ENCODE results near the gene NRK. TPM values are rescaled to one million over a fixed set of nuclear protein-coding genes. Genes with fewer than 3 reads are reported as not detected.

NRK gene, protein sequence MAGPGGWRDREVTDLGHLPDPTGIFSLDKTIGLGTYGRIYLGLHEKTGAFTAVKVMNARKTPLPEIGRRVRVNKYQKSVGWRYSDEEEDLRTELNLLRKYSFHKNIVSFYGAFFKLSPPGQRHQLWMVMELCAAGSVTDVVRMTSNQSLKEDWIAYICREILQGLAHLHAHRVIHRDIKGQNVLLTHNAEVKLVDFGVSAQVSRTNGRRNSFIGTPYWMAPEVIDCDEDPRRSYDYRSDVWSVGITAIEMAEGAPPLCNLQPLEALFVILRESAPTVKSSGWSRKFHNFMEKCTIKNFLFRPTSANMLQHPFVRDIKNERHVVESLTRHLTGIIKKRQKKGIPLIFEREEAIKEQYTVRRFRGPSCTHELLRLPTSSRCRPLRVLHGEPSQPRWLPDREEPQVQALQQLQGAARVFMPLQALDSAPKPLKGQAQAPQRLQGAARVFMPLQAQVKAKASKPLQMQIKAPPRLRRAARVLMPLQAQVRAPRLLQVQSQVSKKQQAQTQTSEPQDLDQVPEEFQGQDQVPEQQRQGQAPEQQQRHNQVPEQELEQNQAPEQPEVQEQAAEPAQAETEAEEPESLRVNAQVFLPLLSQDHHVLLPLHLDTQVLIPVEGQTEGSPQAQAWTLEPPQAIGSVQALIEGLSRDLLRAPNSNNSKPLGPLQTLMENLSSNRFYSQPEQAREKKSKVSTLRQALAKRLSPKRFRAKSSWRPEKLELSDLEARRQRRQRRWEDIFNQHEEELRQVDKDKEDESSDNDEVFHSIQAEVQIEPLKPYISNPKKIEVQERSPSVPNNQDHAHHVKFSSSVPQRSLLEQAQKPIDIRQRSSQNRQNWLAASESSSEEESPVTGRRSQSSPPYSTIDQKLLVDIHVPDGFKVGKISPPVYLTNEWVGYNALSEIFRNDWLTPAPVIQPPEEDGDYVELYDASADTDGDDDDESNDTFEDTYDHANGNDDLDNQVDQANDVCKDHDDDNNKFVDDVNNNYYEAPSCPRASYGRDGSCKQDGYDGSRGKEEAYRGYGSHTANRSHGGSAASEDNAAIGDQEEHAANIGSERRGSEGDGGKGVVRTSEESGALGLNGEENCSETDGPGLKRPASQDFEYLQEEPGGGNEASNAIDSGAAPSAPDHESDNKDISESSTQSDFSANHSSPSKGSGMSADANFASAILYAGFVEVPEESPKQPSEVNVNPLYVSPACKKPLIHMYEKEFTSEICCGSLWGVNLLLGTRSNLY (N-terminal part only)
- total RNA-seq, result 21.9 and 46.1 TPM in 2 replicates

DNA sequence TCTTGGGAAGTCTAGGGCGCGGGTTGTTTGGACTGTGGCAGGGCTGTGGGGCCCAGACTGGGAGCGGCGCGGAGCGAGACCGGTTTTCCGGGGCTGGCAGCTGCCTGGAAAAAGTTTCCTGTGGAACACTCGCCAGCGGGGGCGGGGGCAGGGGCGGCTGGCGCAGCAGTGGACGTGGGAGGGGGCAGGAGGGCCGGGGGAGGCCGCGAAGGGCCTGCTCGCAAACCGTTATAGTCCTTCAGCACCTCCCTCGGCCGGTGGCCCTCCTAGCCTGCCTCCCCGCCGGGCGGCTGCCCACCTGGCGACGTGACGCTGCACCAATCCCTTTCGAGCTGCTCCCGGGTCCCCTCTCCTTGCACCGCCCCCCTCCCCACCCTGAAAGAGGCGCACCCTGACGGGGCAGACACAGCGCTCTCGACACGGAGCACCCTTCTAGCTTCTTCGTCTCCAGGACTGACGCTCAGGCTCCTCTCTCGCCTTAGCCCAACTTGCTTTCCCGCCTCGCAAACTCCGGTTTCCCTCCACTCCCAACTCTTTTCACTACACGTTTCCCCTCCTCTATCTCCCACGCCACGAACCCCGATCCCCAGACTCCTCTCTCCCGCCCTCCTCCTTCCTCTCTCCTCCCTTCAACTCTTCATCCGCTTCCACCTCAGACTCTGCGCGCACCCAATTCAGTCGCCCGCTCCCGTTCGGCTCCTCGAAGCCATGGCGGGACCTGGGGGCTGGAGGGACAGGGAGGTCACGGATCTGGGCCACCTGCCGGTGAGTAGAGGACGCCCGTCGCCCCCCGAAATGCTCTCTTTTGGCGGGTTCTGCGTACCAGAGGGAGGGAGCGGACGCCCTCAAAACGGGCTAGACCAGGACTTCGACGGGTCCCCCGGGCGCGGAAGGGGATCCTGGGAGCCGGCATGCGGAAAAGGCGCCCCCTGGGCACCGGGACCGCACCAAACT, at the start of gene NRK:
TSS of gene NRK (plus strand) at position 402 of the 954 bp plus-strand sequence. CDS start at position 709, 307 bp downstream.

Other genes starting within 250 kb of the NRK start
- not detected in 2 replicates for gene SERPINA7, start 216.2 kb downstream of the NRK start, total RNA-seq